HepG2 (cell line): ENCODE data around the gene TOB1. TPM values are rescaled to one million over a fixed set of nuclear protein-coding genes. Genes with fewer than 3 reads are reported as not detected.

ENCODE experiments used
- GFI1 ChIP-seq: sonication (generic); formaldehyde crosslinking; IDR thresholded peaks from 2 replicates; pipeline ENCODE4 v1.5.0; 2020; ENCODE audit warnings: missing genetic modification reagents, mild to moderate bottlenecking, borderline replicate concordance
- KAT7 ChIP-seq: IDR thresholded peaks from 2 replicates; pipeline ENCODE4 v1.6.1; 2018; ENCODE audit warnings: borderline replicate concordance, missing compliant biosample characterization
- KDM5A ChIP-seq: fragments of 200-600 bp; sonication (generic); IDR thresholded peaks from 2 replicates; pipeline ENCODE4 v1.7.0; 2018; ENCODE audit warnings: antibody characterized with exemption, mild to moderate bottlenecking, low read length, borderline replicate concordance
- KLF16 ChIP-seq, 2 experiments: sonication (generic) in 1 of 2; formaldehyde crosslinking in 1 of 2; IDR thresholded peaks; 2 replicates each; pipeline versions ENCODE4 v1.6.1 to v1.8.0; 2016 to 2023; ENCODE audit warnings: missing genetic modification reagents in 2 of 2, missing compliant biosample characterization in 1 of 2
- MIER3 ChIP-seq: IDR thresholded peaks from 2 replicates; pipeline ENCODE4 v1.6.1; 2016; ENCODE audit warnings: missing compliant biosample characterization, borderline replicate concordance
- NFIC ChIP-seq: IDR thresholded peaks from 2 replicates; pipeline ENCODE4 v1.6.1; 2012; ENCODE audit warnings: mild to moderate bottlenecking, low read length, inconsistent platforms
- NRL ChIP-seq: sonication (generic); formaldehyde crosslinking; IDR thresholded peaks from 2 replicates; pipeline ENCODE4 v1.5.0; 2020; ENCODE audit warnings: missing genetic modification reagents, mild to moderate bottlenecking, moderate library complexity, borderline replicate concordance
- PCBP1 ChIP-seq: fragments of 200-400 bp; formaldehyde crosslinking; IDR thresholded peaks from 2 replicates; pipeline ENCODE4 v1.6.1; 2017; ENCODE audit warnings: mild to moderate bottlenecking, low read depth, low read length, borderline replicate concordance
- RFX1 ChIP-seq: fragments of 450-650 bp; IDR thresholded peaks from 2 replicates; pipeline ENCODE4 v1.6.1; 2017
- ZNF326 ChIP-seq: sonication (generic); formaldehyde crosslinking; IDR thresholded peaks from 2 replicates; pipeline ENCODE4 v1.4.0; 2020; ENCODE audit warnings: missing genetic modification reagents, borderline replicate concordance
- ZNF496 ChIP-seq: sonication (generic); formaldehyde crosslinking; IDR thresholded peaks from 2 replicates; pipeline ENCODE4 v1.8.1; 2023; ENCODE audit warnings: mild to moderate bottlenecking, moderate library complexity, missing genetic modification reagents; ENCODE audit not compliant: insufficient replicate concordance
- ZNF7 ChIP-seq: IDR thresholded peaks from 2 replicates; pipeline ENCODE4 v1.6.1; 2016; ENCODE audit warnings: missing biosample characterization, missing genetic modification reagents
- ZNF766 ChIP-seq: sonication (generic); formaldehyde crosslinking; IDR thresholded peaks from 2 replicates; pipeline ENCODE4 v1.5.0; 2020; ENCODE audit warnings: missing genetic modification reagents, borderline replicate concordance
- ZSCAN31 ChIP-seq: sonication (generic); formaldehyde crosslinking; IDR thresholded peaks from 2 replicates; pipeline ENCODE4 v1.5.0; 2020; ENCODE audit warnings: low read depth, mild to moderate bottlenecking, missing genetic modification reagents
- polyA plus RNA-seq, 8 experiments: library from polyadenylated mRNA; depleted of rRNA in 3 of 8; stranded (reverse) in 7 of 8; unstranded in 1 of 8; fragments of >200 nt; fragmentation: Illumina TruSeq in 4 of 8; extraction: Trizol in 4 of 8; gene quantifications; 2 replicates each; pipeline versions ENCODE4 v1.2.1 to v1.2.3, GENCODE V29; 2011 to 2016; ENCODE audit warnings: low read depth in 4 of 8, missing spikeins in 1 of 8, mixed read lengths in 1 of 8; ENCODE audit not compliant: insufficient read depth in 1 of 8
- total RNA-seq, 5 experiments: library from RNA; depleted of rRNA; stranded (reverse); fragments of >200 nt; fragmentation: Illumina TruSeq; extraction: Trizol; gene quantifications; 2 replicates each; pipeline ENCODE4 v1.2.3, GENCODE V29; 2016; ENCODE audit warnings: low read depth in 1 of 5
- TF ChIP-seq, protein P1 (sequence below): sonication (generic); formaldehyde crosslinking; IDR thresholded peaks from 2 replicates; pipeline ENCODE4 v1.8.0; 2023; ENCODE audit warnings: mild to moderate bottlenecking, missing genetic modification reagents
- TF ChIP-seq, protein P2 (sequence below): sonication (generic); formaldehyde crosslinking; IDR thresholded peaks from 2 replicates; pipeline ENCODE4 v1.8.1; 2023; ENCODE audit warnings: mild to moderate bottlenecking, missing genetic modification reagents
- TF ChIP-seq, protein P3 (sequence below): IDR thresholded peaks from 2 replicates; pipeline ENCODE4 v1.6.1; 2016; ENCODE audit warnings: missing compliant biosample characterization, missing genetic modification reagents, borderline replicate concordance
- TF ChIP-seq, protein P4 (sequence below): sonication (generic); formaldehyde crosslinking; IDR thresholded peaks from 2 replicates; pipeline ENCODE4 v1.4.0; 2020; ENCODE audit warnings: missing genetic modification reagents, borderline replicate concordance
- TF ChIP-seq, protein P5 (sequence below): IDR thresholded peaks from 2 replicates; pipeline ENCODE4 v1.6.1; 2016

Gene TOB1
- total and polyA plus RNA-seq, 2 of the 13 experiments (the other 11 are each of a cell fraction or from before 2014, with no cell fraction given), result 21.9 to 57.7 TPM

DNA sequence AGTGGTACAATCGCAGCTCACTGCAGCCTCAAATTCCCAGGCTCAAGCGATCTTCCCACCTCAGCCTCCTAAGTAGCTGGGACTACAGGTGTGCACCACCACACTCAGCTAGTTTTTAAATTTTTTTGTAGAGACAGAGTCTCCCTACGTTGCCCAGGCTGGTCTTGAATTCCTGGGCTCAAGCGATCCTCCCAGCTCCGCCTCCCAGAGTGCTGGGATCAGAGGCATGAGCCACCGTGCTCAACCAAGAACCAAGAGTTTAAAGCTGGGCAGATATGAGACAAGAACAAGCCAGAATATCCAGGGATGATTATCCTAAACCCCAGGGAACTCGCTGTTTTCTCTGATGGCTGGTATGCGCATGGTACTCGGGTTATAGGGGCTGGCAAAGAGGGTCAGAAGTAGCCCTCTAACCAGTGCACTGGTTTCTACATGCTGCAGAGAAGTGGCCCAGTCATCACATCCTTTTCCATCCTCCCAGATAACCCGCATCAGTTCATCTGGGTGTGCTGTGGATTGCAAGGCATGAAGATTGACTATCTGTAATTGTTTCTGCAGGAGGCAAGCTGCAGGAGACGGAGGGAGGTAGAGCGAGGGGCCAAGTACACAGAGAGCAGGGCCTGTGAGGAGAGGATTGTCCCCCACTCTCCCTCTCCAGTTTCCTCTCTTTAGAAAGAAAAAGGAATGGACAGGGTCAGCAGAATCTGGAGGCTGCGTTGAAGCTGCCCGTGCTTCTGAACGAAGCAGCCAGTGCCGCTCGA, 33.6 kb upstream of the TOB1 start (continued):
- TF ChIP-seq ZNF326 (no peak), ZNF7 (CRISPR knock-in tag) (no peak), ZNF766 (CRISPR knock-in tag) (0 out of 2 replicates have a peak, but pooled peaks have one; percentile 4), MIER3 (CRISPR knock-in tag) (no peak), NRL (CRISPR knock-in tag) (peak; percentile 44; the same call in 1 of the 2 replicates), NFIC (no peak), KLF16 (CRISPR knock-in tag; IDR thresholded peaks at IDR 0.05) (peak in 1 of 2 experiments; percentile 15; a peak in 1 of 4 replicates), ZSCAN31 (no peak), ZNF496 (CRISPR knock-in tag) (no peak), GFI1 (peak; percentile 44; the same call in 1 of the 2 replicates), KDM5A (no peak), PCBP1 (no peak), RFX1 (no peak), KAT7 (no peak)
- TF ChIP-seq, protein P1, sequence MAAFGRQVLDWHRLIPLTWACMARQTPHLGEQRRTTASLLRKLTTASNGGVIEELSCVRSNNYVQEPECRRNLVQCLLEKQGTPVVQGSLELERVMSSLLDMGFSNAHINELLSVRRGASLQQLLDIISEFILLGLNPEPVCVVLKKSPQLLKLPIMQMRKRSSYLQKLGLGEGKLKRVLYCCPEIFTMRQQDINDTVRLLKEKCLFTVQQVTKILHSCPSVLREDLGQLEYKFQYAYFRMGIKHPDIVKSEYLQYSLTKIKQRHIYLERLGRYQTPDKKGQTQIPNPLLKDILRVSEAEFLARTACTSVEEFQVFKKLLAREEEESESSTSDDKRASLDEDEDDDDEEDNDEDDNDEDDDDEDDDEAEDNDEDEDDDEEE (CRISPR knock-in tag), result 0 out of 2 replicates have a peak, but pooled peaks have one; percentile 13
- TF ChIP-seq, protein P2, sequence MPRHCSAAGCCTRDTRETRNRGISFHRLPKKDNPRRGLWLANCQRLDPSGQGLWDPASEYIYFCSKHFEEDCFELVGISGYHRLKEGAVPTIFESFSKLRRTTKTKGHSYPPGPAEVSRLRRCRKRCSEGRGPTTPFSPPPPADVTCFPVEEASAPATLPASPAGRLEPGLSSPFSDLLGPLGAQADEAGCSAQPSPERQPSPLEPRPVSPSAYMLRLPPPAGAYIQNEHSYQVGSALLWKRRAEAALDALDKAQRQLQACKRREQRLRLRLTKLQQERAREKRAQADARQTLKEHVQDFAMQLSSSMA (CRISPR knock-in tag), result no peak
- TF ChIP-seq, protein P3, sequence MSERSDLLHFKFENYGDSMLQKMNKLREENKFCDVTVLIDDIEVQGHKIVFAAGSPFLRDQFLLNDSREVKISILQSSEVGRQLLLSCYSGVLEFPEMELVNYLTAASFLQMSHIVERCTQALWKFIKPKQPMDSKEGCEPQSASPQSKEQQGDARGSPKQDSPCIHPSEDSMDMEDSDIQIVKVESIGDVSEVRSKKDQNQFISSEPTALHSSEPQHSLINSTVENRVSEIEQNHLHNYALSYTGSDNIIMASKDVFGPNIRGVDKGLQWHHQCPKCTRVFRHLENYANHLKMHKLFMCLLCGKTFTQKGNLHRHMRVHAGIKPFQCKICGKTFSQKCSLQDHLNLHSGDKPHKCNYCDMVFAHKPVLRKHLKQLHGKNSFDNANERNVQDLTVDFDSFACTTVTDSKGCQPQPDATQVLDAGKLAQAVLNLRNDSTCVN (CRISPR knock-in tag), result 0 out of 2 replicates have a peak, but pooled peaks have one; percentile 12
- TF ChIP-seq, protein P4, sequence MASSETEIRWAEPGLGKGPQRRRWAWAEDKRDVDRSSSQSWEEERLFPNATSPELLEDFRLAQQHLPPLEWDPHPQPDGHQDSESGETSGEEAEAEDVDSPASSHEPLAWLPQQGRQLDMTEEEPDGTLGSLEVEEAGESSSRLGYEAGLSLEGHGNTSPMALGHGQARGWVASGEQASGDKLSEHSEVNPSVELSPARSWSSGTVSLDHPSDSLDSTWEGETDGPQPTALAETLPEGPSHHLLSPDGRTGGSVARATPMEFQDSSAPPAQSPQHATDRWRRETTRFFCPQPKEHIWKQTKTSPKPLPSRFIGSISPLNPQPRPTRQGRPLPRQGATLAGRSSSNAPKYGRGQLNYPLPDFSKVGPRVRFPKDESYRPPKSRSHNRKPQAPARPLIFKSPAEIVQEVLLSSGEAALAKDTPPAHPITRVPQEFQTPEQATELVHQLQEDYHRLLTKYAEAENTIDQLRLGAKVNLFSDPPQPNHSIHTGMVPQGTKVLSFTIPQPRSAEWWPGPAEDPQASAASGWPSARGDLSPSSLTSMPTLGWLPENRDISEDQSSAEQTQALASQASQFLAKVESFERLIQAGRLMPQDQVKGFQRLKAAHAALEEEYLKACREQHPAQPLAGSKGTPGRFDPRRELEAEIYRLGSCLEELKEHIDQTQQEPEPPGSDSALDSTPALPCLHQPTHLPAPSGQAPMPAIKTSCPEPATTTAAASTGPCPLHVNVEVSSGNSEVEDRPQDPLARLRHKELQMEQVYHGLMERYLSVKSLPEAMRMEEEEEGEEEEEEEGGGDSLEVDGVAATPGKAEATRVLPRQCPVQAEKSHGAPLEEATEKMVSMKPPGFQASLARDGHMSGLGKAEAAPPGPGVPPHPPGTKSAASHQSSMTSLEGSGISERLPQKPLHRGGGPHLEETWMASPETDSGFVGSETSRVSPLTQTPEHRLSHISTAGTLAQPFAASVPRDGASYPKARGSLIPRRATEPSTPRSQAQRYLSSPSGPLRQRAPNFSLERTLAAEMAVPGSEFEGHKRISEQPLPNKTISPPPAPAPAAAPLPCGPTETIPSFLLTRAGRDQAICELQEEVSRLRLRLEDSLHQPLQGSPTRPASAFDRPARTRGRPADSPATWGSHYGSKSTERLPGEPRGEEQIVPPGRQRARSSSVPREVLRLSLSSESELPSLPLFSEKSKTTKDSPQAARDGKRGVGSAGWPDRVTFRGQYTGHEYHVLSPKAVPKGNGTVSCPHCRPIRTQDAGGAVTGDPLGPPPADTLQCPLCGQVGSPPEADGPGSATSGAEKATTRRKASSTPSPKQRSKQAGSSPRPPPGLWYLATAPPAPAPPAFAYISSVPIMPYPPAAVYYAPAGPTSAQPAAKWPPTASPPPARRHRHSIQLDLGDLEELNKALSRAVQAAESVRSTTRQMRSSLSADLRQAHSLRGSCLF (CRISPR knock-in tag), result no peak
- TF ChIP-seq, protein P5, sequence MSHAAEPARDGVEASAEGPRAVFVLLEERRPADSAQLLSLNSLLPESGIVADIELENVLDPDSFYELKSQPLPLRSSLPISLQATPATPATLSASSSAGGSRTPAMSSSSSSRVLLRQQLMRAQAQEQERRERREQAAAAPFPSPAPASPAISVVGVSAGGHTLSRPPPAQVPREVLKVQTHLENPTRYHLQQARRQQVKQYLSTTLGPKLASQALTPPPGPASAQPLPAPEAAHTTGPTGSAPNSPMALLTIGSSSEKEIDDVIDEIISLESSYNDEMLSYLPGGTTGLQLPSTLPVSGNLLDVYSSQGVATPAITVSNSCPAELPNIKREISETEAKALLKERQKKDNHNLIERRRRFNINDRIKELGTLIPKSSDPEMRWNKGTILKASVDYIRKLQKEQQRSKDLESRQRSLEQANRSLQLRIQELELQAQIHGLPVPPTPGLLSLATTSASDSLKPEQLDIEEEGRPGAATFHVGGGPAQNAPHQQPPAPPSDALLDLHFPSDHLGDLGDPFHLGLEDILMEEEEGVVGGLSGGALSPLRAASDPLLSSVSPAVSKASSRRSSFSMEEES (CRISPR knock-in tag), result no peak
